Heart left ventricle (tissue), 13 donors: Measurements from ENCODE around the gene GLIPR1L2.

Source experiments
- CTCF ChIP-seq, 12 donors: fragments of 200-600 bp; sonication (generic) in 4 of 12; IDR thresholded peaks; one replicate each; pipeline versions ENCODE4 v1.5.0 to v1.8.0; 2018 to 2022; ENCODE audit warnings: antibody characterized with exemption in 12 of 12, mild to moderate bottlenecking in 5 of 12
- POLR2A ChIP-seq, 2 donors: fragments of 450-650 bp; IDR thresholded peaks; one replicate each; pipeline ENCODE4 v1.6.1; 2017; ENCODE audit warnings: antibody characterized with exemption in 2 of 2, mild to moderate bottlenecking in 2 of 2, moderate library complexity in 2 of 2
- donor health status: ischemic (EF 13 %, LVEDD 7.1; RV severe dilation, severe dysfunction).
- donor health status: DM: no; HTN: yes; CAD: no.
- donor health status: DM: no; HTN: no; CAD: no.
- donor health status: ischemic (EF 25% LVEDD 6.9; RV normal size, moderate dysfunction).
- donor health status: ischemic (EF 25% LVEDD 5.7; RV mildly dilated, moderate dysfunction).
- donor health status: ischemic (EF 35%, LVEDD 5.7; RV mildly dilated, moderate dysfunction).
- donor health status: nonischemic (EF 11% LVEDD 7.7; RV severe dilation, severe dysfunction).
- donor health status: DM: yes; HTN: yes; CAD: no.
- donor health status: PGD.
- donor health status: ischemic (EF 29% LVEDD 5.4; RV normal size, mild dysfunction).
- donor health status: nonischemic (EF 23%, LVEDD 6.1; RV moderate dilation, normal function).

GRCh38 chr12:75432924-75433323 is 42.0 kb downstream of the GLIPR1L2 start:
- TF ChIP-seq POLR2A (IDR thresholded peaks at IDR 0.05) (no peak), CTCF (IDR thresholded peaks at IDR 0.05) (no peak)
